ENCODE data around the gene UBE2QL1. TPM values are rescaled to one million over a fixed set of nuclear protein-coding genes. Genes with fewer than 3 reads are reported as not detected.
"Not testable (repeated sequence)": the region's sequence is repeated elsewhere in the genome, so short reads cannot be mapped to it uniquely, and the experiment has no call there.

Gene UBE2QL1
- total RNA-seq, 1 donor from 2014 or later: 4.4 TPM

DNA sequence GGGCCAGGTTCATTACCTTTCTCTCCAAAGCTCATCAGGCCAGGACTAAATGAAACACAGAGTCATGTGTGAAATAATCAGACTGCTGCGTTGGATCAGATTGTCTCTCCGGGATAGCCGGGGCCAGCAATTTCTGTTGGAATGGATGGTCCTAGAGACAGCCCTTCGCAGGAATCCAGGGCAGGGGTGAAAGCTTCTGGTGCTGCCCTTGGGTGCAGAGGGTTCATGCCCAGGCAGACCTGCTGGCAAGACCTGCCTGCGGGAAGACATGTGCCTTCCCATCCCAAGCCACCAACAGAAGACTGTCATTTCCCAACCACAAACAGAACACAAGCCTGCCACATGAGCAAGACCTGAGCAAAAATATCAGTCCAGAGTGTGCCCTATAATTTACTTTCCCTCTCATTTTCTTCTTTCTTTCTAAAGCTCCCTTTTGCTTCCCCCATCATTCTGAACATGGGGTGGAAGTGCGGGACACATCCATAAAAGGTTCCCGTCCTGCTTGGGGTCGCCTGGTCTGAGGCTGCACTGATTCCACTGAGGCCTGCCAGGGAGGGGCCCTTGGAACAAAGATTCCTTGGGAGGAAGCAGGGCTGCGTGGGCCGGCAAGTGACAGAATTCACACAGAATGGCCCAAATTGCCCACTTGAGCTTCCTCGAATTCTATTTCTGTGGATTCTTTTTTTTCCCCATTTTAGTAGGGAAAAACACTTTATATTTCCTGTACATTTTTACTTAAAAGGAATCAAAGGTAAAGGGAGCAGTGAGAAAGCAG is 57.3 kb downstream of the UBE2QL1 start:
- Mint-ChIP-seq H3K4me1 (no peaks in the 10 kb centered on the region), H3K9me3 (peaks cover 7% of the 10 kb centered on the region), H3K27me3 (ENCODE audit: low read depth) (peaks cover 10% of the 10 kb centered on the region), H3K27ac (no peak overlapping the region), H3K36me3 (no peaks in the 10 kb centered on the region), H3K4me3 (no peak overlapping the region)
- no peak for DNase-seq (ENCODE audit: low spot score in 2 of 2, unreplicated experiment in 2 of 2)
- TF ChIP-seq, protein P1, sequence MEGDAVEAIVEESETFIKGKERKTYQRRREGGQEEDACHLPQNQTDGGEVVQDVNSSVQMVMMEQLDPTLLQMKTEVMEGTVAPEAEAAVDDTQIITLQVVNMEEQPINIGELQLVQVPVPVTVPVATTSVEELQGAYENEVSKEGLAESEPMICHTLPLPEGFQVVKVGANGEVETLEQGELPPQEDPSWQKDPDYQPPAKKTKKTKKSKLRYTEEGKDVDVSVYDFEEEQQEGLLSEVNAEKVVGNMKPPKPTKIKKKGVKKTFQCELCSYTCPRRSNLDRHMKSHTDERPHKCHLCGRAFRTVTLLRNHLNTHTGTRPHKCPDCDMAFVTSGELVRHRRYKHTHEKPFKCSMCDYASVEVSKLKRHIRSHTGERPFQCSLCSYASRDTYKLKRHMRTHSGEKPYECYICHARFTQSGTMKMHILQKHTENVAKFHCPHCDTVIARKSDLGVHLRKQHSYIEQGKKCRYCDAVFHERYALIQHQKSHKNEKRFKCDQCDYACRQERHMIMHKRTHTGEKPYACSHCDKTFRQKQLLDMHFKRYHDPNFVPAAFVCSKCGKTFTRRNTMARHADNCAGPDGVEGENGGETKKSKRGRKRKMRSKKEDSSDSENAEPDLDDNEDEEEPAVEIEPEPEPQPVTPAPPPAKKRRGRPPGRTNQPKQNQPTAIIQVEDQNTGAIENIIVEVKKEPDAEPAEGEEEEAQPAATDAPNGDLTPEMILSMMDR (IDR thresholded peaks at IDR 0.05; ENCODE audit: unreplicated experiment): no peak

DNA sequence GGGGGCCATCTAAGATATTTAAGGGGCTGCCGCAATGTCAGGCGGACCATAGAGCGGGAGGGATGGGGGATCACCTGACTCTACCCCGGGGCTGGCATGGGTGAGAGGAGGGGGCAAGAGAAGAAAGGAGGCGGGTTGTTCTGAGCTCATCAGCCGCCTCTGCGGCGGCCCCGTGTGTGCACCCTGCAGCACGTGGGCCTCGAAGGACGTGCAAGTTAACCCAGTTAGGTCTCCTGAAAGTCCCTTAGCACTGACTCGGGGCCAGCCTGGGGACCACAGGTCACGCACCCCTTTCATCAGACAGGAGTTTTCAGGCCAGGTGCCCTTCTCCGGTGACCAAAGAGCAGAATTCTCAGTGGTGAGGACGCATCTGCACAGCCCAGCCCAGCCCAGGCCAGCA is 58.0 kb downstream of the UBE2QL1 start:
- Mint-ChIP-seq H3K27ac (no peak overlapping the region), H3K36me3 (no peaks in the 10 kb centered on the region), H3K4me3 (no peak overlapping the region), H3K27me3 (ENCODE audit: low read depth) (peaks cover 8% of the 10 kb centered on the region), H3K4me1 (no peaks in the 10 kb centered on the region), H3K9me3 (peaks cover 5% of the 10 kb centered on the region)
- DNase-seq (ENCODE audit: low spot score in 2 of 2, unreplicated experiment in 2 of 2): no peak
- TF ChIP-seq, protein P1 (IDR thresholded peaks at IDR 0.05; ENCODE audit: unreplicated experiment): no peak

GRCh38 chr5:6508931-6509330 is 60.3 kb downstream of the UBE2QL1 start:
- no peak overlapping the region for H3K4me3 Mint-ChIP-seq
- no peaks in the 10 kb centered on the region for H3K9me3 Mint-ChIP-seq
- H3K27me3 Mint-ChIP-seq (ENCODE audit: low read depth): peaks cover 6% of the 10 kb centered on the region
- no peak overlapping the region for H3K27ac Mint-ChIP-seq
- H3K36me3 Mint-ChIP-seq: no peaks in the 10 kb centered on the region
- no peak for DNase-seq (ENCODE audit: low spot score in 2 of 2, unreplicated experiment in 2 of 2)
- TF ChIP-seq, protein P1 (IDR thresholded peaks at IDR 0.05; ENCODE audit: unreplicated experiment): no peak
- no peaks in the 10 kb centered on the region for H3K4me1 Mint-ChIP-seq

DNA sequence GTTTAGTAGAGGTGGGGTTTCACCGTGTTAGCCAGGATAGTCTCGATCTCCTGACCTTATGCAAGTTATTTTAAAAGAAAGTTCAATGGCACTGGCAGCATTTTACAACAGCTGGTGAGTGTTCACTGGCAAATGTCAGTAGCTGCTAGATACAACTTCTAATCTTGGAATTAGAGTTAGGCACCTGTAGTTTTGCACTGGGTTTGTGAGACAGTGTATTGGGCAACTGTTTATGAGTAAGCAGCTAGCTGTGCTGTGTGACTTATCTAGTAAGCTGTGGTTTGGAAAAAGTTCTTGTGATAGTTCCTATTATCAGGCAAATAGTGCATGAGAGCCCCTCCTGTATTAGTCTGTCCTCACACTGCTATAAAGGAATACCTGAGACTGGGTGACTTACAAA is 61.5 kb downstream of the UBE2QL1 start:
- Mint-ChIP-seq H3K36me3 (no peaks in the 10 kb centered on the region), H3K4me3 (no peak overlapping the region), H3K4me1 (peaks cover 7% of the 10 kb centered on the region), H3K27me3 (ENCODE audit: low read depth) (peaks cover 6% of the 10 kb centered on the region), H3K9me3 (no peaks in the 10 kb centered on the region), H3K27ac (no peak overlapping the region)
- DNase-seq (ENCODE audit: low spot score in 2 of 2, unreplicated experiment in 2 of 2): no peak
- TF ChIP-seq, protein P1 (IDR thresholded peaks at IDR 0.05; ENCODE audit: unreplicated experiment): no peak

- TF ChIP-seq, protein P1 (IDR thresholded peaks at IDR 0.05; ENCODE audit: unreplicated experiment): no peak
- H3K27me3 Mint-ChIP-seq (ENCODE audit: low read depth): peaks cover 3% of the 10 kb centered on the region
- H3K4me3 Mint-ChIP-seq: no peak overlapping the region
- peaks cover 11% of the 10 kb centered on the region for H3K4me1 Mint-ChIP-seq
- no peaks in the 10 kb centered on the region for H3K36me3 Mint-ChIP-seq
- no peak for DNase-seq (ENCODE audit: low spot score in 2 of 2, unreplicated experiment in 2 of 2)
- H3K9me3 Mint-ChIP-seq: no peaks in the 10 kb centered on the region
- no peak overlapping the region for H3K27ac Mint-ChIP-seq
Measured at GRCh38 chr5:6510973-6511372, 62.3 kb downstream of the UBE2QL1 start.

- H3K4me1 Mint-ChIP-seq: peaks cover 29% of the 10 kb centered on the region
- peaks cover 22% of the 10 kb centered on the region for H3K27me3 Mint-ChIP-seq (ENCODE audit: low read depth)
- not testable (repeated sequence) for H3K9me3 Mint-ChIP-seq; H3K4me3 Mint-ChIP-seq; DNase-seq (ENCODE audit: low spot score in 2 of 2, unreplicated experiment in 2 of 2); H3K27ac Mint-ChIP-seq; H3K36me3 Mint-ChIP-seq
Measured at GRCh38 chr5:6515812-6516211, 67.2 kb downstream of the UBE2QL1 start.
